Lower leg skin (tissue), 4 donors: ENCODE data around the gene USB1. TPM values are rescaled to one million over a fixed set of nuclear protein-coding genes. Genes with fewer than 3 reads are reported as not detected.
"Not testable (repeated sequence)": the region's sequence is repeated elsewhere in the genome, so short reads cannot be mapped to it uniquely, and the experiment has no call there.

Experiments
- DNase-seq, 2 donors: peaks; one replicate each; pipeline ENCODE4 v3.0.0-alpha.2; 2019; ENCODE audit warnings: low spot score in 2 of 2
- H3K4me3 ChIP-seq: fragments of 200-600 bp; sonication (generic); 2 replicates; pipeline ENCODE4 v1.5.1; 2017; ENCODE audit warnings: mild to moderate bottlenecking, low read depth; ENCODE audit not compliant: poor library complexity, severe bottlenecking
- CTCF ChIP-seq, 3 donors: fragments of 450-650 bp; IDR thresholded peaks; one replicate each; pipeline ENCODE4 v1.5.1; 2016; ENCODE audit warnings: antibody characterized with exemption in 3 of 3, mild to moderate bottlenecking in 3 of 3, moderate library complexity in 2 of 3
- POLR2A ChIP-seq, 2 donors: fragments of 450-650 bp; IDR thresholded peaks; one replicate each; pipeline ENCODE4 v1.6.1; 2016 to 2017; ENCODE audit warnings: antibody characterized with exemption in 2 of 2, mild to moderate bottlenecking in 1 of 2, moderate library complexity in 1 of 2
- WGBS, 2 donors: methylation state at CpG; one replicate each; pipeline ENCODE4 v1.1.5; 2018; 5-methylcytosine and 5-hydroxymethylcytosine counted together
- intact Hi-C: fragments of 100-400 bp; cut with DNase I; formaldehyde crosslinking; loops from one replicate; pipeline ENCODE4 v1.15.0; 2023; ENCODE audit warnings: low total_unique reads
- total RNA-seq, 4 donors: library from RNA; depleted of rRNA; stranded (reverse); fragments of >200 nt; gene quantifications; one replicate each; pipeline ENCODE4 v1.1.0, GENCODE V29; 2016

The USB1 gene
- total RNA-seq, 4 donors from 2014 or later: 13.3 to 34.2 (median 23.3) TPM

- no peak overlapping the region for H3K4me3 ChIP-seq
- DNase-seq: no peak
- TF ChIP-seq CTCF (IDR thresholded peaks at IDR 0.05) (no peak), POLR2A (IDR thresholded peaks at IDR 0.05) (no peak)
- 81 to 88% methylated on average over 1 of the region's 1 CpG for WGBS, 2 donors
- intact Hi-C loops: no loop called here
Measured at GRCh38 chr16:57971848-57972247, 29.4 kb upstream of the USB1 start.

GRCh38 chr16:57972306-57972705 is 28.9 kb upstream of the USB1 start:
- no peak for TF ChIP-seq CTCF (IDR thresholded peaks at IDR 0.05)
- TF ChIP-seq POLR2A (IDR thresholded peaks at IDR 0.05): no peak
- H3K4me3 ChIP-seq: no peak overlapping the region
- intact Hi-C loops: no loop called here
- DNase-seq: no peak
- 75 to 83% methylated on average over 4 of the region's 4 CpGs for WGBS, 2 donors

GRCh38 chr16:57976331-57976796 is 24.8 kb upstream of the USB1 start:
- TF ChIP-seq POLR2A (IDR thresholded peaks at IDR 0.05) (no peak), CTCF (IDR thresholded peaks at IDR 0.05) (no peak)
- H3K4me3 ChIP-seq: no peak overlapping the region
- DNase-seq: no peak
- intact Hi-C loops: no loop called here
- 16% methylated on average over 2 of the region's 2 CpGs for WGBS, 2 donors

- TF ChIP-seq POLR2A (IDR thresholded peaks at IDR 0.05) (no peak), CTCF (IDR thresholded peaks at IDR 0.05) (no peak)
- intact Hi-C loops: no loop called here
- DNase-seq: no peak
- H3K4me3 ChIP-seq: no peak overlapping the region
- 84 to 93% methylated on average over 8 to 12 of the region's 12 CpGs for WGBS, 2 donors
Measured at GRCh38 chr16:57977418-57978069, 23.7 kb upstream of the USB1 start.

- intact Hi-C loops: not testable (repeated sequence)
Measured at GRCh38 chr16:57978070-57978465, 23.1 kb upstream of the USB1 start.

GRCh38 chr16:57979006-57979585 is 22.1 kb upstream of the USB1 start:
- no peak overlapping the region for H3K4me3 ChIP-seq
- TF ChIP-seq CTCF (IDR thresholded peaks at IDR 0.05) (no peak), POLR2A (IDR thresholded peaks at IDR 0.05) (no peak)
- intact Hi-C loops: no loop called here
- 87 to 89% methylated on average over 11 of the region's 11 CpGs for WGBS, 2 donors
- no peak for DNase-seq

More at GRCh38 chr16:57978070-57978465, 23.1 kb upstream of the USB1 start:
- 97 to 100% methylated on average over 2 of the region's 2 CpGs for whole genome bisulfite sequencing, 2 donors
- not testable (repeated sequence) for H3K4me3 ChIP-seq, DNase-seq
